Measurements from ENCODE around the gene DDA1.

DNA sequence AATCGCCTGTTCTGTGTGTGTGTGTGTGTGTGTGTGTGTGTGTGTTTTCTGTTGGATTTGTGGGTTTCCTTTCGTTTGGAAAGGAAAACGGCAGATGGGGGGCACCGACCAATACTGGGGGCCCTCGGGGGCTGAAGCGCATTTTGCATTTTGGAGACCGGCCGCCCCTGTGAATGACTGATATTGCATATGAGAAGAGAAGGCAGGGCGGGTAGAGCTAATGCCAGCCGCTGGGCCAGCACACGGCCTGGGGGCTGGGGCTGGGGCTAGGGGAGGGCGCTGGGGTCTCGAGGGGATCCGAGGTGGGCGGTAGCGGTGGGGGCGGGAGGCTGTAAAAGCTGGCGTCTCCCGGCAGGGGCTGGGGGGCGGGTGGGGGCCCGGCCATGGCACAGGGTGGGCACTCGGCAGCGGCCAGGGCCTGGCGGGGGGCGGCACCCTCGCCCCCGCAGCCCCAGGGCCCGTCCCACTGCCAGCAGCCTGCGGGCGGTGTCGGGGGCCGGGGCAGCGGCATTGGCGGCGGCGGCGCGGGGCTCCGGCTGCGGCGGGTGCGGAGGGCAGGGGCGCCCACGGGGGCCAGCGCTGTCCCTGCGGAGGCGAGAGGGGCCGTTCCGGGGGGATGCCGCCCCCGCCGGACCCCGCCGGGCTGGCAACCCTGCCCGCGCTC, 14.1 kb downstream of the DDA1 start:
- TF ChIP-seq EZH2 (IDR thresholded peaks at IDR 0.05; ENCODE audit: borderline replicate concordance, low read depth, low read length, severe bottlenecking): no peak
- TF ChIP-seq, protein P1, sequence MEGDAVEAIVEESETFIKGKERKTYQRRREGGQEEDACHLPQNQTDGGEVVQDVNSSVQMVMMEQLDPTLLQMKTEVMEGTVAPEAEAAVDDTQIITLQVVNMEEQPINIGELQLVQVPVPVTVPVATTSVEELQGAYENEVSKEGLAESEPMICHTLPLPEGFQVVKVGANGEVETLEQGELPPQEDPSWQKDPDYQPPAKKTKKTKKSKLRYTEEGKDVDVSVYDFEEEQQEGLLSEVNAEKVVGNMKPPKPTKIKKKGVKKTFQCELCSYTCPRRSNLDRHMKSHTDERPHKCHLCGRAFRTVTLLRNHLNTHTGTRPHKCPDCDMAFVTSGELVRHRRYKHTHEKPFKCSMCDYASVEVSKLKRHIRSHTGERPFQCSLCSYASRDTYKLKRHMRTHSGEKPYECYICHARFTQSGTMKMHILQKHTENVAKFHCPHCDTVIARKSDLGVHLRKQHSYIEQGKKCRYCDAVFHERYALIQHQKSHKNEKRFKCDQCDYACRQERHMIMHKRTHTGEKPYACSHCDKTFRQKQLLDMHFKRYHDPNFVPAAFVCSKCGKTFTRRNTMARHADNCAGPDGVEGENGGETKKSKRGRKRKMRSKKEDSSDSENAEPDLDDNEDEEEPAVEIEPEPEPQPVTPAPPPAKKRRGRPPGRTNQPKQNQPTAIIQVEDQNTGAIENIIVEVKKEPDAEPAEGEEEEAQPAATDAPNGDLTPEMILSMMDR (IDR thresholded peaks at IDR 0.05; ENCODE audit: borderline replicate concordance, extremely low read depth, low read length, poor library complexity, severe bottlenecking): no peak
